Heart right ventricle (tissue), 16 donors: Measurements from ENCODE around the gene RGS8. TPM values are rescaled to one million over a fixed set of nuclear protein-coding genes. Genes with fewer than 3 reads are reported as not detected.

Experiments used
- ATAC-seq, 8 donors: fragments of 200-7000 bp; cut with Tn5 transposase; one replicate each; pipeline ENCODE4 v1.9.1; 2020; ENCODE audit warnings: mild to moderate bottlenecking in 8 of 8, moderate library complexity in 8 of 8, moderate number of reproducible peaks in 1 of 8
- DNase-seq, 2 donors: peaks; one replicate each; pipeline ENCODE4 v3.0.0-alpha.2; 2020
- H3K27ac ChIP-seq, 10 donors: fragments of 200-600 bp; sonication (generic) in 2 of 10; one replicate each; pipeline versions ENCODE4 v1.5.0 to v1.8.0; 2020 to 2022; ENCODE audit warnings: mild to moderate bottlenecking in 3 of 10
- H3K27me3 ChIP-seq, 7 donors: fragments of 200-600 bp; one replicate each; pipeline ENCODE4 v1.8.0; 2021 to 2022; ENCODE audit warnings: mild to moderate bottlenecking in 2 of 7
- H3K36me3 ChIP-seq, 9 donors: fragments of 200-600 bp; sonication (generic) in 1 of 9; one replicate each; pipeline versions ENCODE4 v1.5.0 to v1.8.0; 2020 to 2022; ENCODE audit warnings: mild to moderate bottlenecking in 2 of 9
- H3K4me1 ChIP-seq, 9 donors: fragments of 200-600 bp; sonication (generic) in 1 of 9; one replicate each; pipeline versions ENCODE4 v1.5.0 to v1.8.0; 2020 to 2022; ENCODE audit warnings: mild to moderate bottlenecking in 4 of 9
- H3K4me3 ChIP-seq, 10 donors: fragments of 200-600 bp; sonication (generic) in 2 of 10; one replicate each; pipeline versions ENCODE4 v1.5.0 to v1.8.0; 2020 to 2022; ENCODE audit warnings: mild to moderate bottlenecking in 7 of 10, moderate library complexity in 2 of 10
- H3K9me3 ChIP-seq, 11 donors: fragments of 200-600 bp in 10 of 11; sonication (generic) in 2 of 11; one replicate each; pipeline versions ENCODE4 v1.5.0 to v1.8.0; 2013 to 2022; ENCODE audit warnings: mild to moderate bottlenecking in 2 of 11, control low read depth in 1 of 11, moderate library complexity in 1 of 11
- WGBS, 2 donors: extraction: QIAGEN DNeasy Blood & Tissue Kit; methylation state at CpG; one replicate each; pipeline ENCODE4 v1.1.7; 2013; ENCODE audit warnings: inconsistent platforms in 1 of 2; 5-methylcytosine and 5-hydroxymethylcytosine counted together
- intact Hi-C, 10 donors: fragments of 100-400 bp; cut with DNase I; formaldehyde crosslinking; loops; one replicate each; pipeline versions ENCODE4 v1.11.1 to v1.14.2; 2022
- polyA plus RNA-seq, 2 donors: library from polyadenylated mRNA; stranded (reverse); fragments of 200-250 nt; gene quantifications; one replicate each; pipeline ENCODE4 v1.2.3, GENCODE V29; 2013
- total RNA-seq, 10 donors: library from RNA; stranded (reverse); fragmentation: NEBNext Ultra II Directional in 3 of 10; extraction: Animal tissue kit (Norgen Biotek cat#: 25700) in 3 of 10; gene quantifications; one replicate each; pipeline versions ENCODE4 v1.2.1 to v1.2.4, GENCODE V29; 2021 to 2023
- TF ChIP-seq, protein P1 (sequence below), 9 donors: fragments of 200-600 bp; sonication (generic) in 2 of 9; IDR thresholded peaks; one replicate each; pipeline versions ENCODE4 v1.5.0 to v1.8.0; 2021 to 2022; ENCODE audit warnings: antibody characterized with exemption in 9 of 9, mild to moderate bottlenecking in 5 of 9, moderate library complexity in 1 of 9
- donor health status: Arrhythmogenic right ventricular cardiomyopathy.
- donor health status: ischemic (EF 13 %, LVEDD 7.1; RV severe dilation, severe dysfunction).
- donor health status: healthy with polysubstance abuse.
- donor health status: DM: no; HTN: yes; CAD: no.
- donor health status: DM: no; HTN: no; CAD: no.
- donor health status: ischemic (EF 25% LVEDD 6.9; RV normal size, moderate dysfunction).
- donor health status: ischemic (EF 25% LVEDD 5.7; RV mildly dilated, moderate dysfunction).
- donor health status: healthy.
- donor health status: DM: yes; HTN: yes; CAD: no.
- donor health status: Ischemic cardiomyopathy.
- donor health status: ischemic (EF 35%, LVEDD 5.7; RV mildly dilated, moderate dysfunction).
- donor health status: nonischemic (EF 11% LVEDD 7.7; RV severe dilation, severe dysfunction).
- donor health status: DM: yes; HTN: yes; CAD: no.
- donor health status: PGD.
- donor health status: ischemic (EF 29% LVEDD 5.4; RV normal size, mild dysfunction).
- donor health status: nonischemic (EF 23%, LVEDD 6.1; RV moderate dilation, normal function).

RGS8 gene
- total and polyA plus RNA-seq, 12 donors, result 0.05 to 0.56 (median 0.24) TPM; not detected in 8

DNA sequence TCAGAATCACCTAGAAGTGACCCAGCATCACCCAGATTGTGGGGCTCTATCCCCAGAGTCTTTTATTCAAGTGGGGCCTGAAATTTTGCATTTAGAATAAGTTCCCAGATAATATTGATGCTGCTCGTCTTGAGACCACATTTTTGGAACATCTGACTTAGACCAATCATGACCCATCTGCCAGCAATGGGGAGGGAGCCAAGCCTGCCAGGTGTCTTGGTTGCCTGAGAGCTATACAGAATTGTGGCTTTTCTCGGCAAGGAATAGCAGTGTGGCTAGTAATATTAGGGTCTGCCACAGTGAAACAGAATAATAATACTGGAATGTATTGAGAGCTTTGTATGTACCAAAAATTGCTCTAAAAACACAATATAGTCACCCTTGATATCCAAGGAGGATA, 31.1 kb upstream of the RGS8 start:
- H3K9me3 ChIP-seq, result no peaks in the 10 kb centered on the region
- no peaks in the 10 kb centered on the region for H3K36me3 ChIP-seq
- H3K27ac ChIP-seq, result no peak overlapping the region
- intact Hi-C loops, result no loop called here
- TF ChIP-seq, protein P1, sequence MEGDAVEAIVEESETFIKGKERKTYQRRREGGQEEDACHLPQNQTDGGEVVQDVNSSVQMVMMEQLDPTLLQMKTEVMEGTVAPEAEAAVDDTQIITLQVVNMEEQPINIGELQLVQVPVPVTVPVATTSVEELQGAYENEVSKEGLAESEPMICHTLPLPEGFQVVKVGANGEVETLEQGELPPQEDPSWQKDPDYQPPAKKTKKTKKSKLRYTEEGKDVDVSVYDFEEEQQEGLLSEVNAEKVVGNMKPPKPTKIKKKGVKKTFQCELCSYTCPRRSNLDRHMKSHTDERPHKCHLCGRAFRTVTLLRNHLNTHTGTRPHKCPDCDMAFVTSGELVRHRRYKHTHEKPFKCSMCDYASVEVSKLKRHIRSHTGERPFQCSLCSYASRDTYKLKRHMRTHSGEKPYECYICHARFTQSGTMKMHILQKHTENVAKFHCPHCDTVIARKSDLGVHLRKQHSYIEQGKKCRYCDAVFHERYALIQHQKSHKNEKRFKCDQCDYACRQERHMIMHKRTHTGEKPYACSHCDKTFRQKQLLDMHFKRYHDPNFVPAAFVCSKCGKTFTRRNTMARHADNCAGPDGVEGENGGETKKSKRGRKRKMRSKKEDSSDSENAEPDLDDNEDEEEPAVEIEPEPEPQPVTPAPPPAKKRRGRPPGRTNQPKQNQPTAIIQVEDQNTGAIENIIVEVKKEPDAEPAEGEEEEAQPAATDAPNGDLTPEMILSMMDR (IDR thresholded peaks at IDR 0.05), result no peak
- ATAC-seq, result no peak
- no peak overlapping the region for H3K4me3 ChIP-seq
- no peaks in the 10 kb centered on the region for H3K27me3 ChIP-seq
- no peak for DNase-seq
- no peaks in the 10 kb centered on the region for H3K4me1 ChIP-seq
- whole genome bisulfite sequencing, 2 donors, result 49 to 91% methylated on average over 2 of the region's 2 CpGs

DNA sequence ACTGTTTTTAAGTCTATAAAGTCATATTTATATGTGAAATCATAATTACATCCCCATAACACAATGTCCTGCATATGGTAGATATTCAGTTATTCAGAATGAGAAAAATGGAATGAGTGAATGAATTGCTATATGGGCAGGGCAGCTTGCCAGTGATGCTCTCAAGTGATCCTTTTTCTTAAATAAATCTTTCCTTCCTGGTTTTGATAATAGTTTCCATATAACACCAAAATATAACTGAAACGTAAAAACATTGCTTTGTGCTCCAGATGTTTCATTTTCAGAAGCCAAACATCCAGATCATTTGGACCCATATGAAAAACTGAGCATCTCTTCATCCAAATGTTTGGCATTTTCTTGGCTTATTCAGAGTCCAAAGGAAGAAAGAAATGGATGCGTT, 30.2 kb upstream of the RGS8 start:
- no peak overlapping the region for H3K4me3 ChIP-seq
- no peaks in the 10 kb centered on the region for H3K4me1 ChIP-seq
- TF ChIP-seq, protein P1 (IDR thresholded peaks at IDR 0.05), result no peak
- 85 to 86% methylated on average over 2 of the region's 2 CpGs for WGBS, 2 donors
- H3K36me3 ChIP-seq, result no peaks in the 10 kb centered on the region
- H3K27me3 ChIP-seq, result no peaks in the 10 kb centered on the region
- ATAC-seq (no peak), DNase-seq (no peak)
- no peak overlapping the region for H3K27ac ChIP-seq
- H3K9me3 ChIP-seq, result no peaks in the 10 kb centered on the region
- intact Hi-C loops, result no loop called here

DNA sequence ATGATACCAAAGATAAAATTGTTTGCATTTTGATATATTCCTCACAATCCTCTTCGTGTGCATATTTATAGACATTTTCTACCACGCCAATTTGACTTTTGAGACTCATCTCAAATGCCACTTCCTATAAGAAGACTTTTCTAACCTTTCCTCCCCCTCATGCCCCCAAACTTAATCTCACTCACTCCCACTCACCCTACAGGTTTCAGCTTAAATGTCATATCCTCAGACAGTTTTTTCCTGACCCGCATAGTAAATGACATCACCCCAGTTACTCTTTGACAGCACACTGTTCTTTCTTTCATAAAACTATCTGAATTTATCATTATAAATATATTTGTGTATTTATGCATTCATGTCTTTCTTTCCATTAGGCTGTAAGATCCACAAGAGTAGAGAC, 29.6 kb upstream of the RGS8 start:
- no peak for DNase-seq
- intact Hi-C loops, result no loop called here
- no peak overlapping the region for H3K27ac ChIP-seq

DNA sequence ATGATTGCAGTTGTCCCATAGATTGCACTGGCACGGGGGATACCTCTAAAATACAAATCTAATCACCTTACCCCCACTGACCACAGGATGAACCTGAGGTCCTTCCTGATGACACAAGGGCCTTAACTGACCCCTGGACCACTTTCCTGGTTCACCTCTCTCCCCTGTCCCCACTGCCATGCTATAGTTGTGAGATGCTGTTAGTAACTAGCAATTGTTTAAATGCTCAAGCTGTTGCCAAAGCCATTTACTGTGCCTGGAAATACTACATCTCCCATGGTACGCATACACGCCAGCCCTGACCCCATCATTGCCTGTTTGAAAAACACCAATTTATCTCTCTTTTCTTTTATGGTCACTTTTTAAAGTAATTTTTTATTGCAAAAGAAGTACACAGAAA, 29.1 kb upstream of the RGS8 start:
- Histone ChIP-seq H3K27ac (no peak overlapping the region), H3K4me3 (no peak overlapping the region), H3K9me3 (no peaks in the 10 kb centered on the region), H3K36me3 (no peaks in the 10 kb centered on the region), H3K27me3 (no peaks in the 10 kb centered on the region), H3K4me1 (no peaks in the 10 kb centered on the region)
- DNase-seq, result no peak
- TF ChIP-seq, protein P1 (IDR thresholded peaks at IDR 0.05), result no peak
- 92 to 94% methylated on average over 3 of the region's 3 CpGs for WGBS, 2 donors
- no peak for ATAC-seq
- intact Hi-C loops, result no loop called here

More for the DNA sequence above, 29.6 kb upstream of the RGS8 start:
- Histone ChIP-seq H3K4me3 (no peak overlapping the region), H3K9me3 (no peaks in the 10 kb centered on the region), H3K36me3 (no peaks in the 10 kb centered on the region), H3K27me3 (no peaks in the 10 kb centered on the region), H3K4me1 (no peaks in the 10 kb centered on the region)
- ATAC-seq, result no peak
- TF ChIP-seq, protein P1 (IDR thresholded peaks at IDR 0.05), result no peak
- WGBS, 2 donors, result 89 to 90% methylated on average over 3 of the region's 3 CpGs
